Posterior vena cava (tissue), 2 donors: ENCODE data around the gene NXN. TPM values are rescaled to one million over a fixed set of nuclear protein-coding genes. Genes with fewer than 3 reads are reported as not detected.

Source experiments
- microRNA-seq, 2 donors: library from miRNA; unstranded; fragments of <30 nt; microRNA quantifications; one replicate each; pipeline ENCODE4 v1.2.0, GENCODE V29; 2020 to 2021; ENCODE audit warnings: borderline microRNAs expressed in 2 of 2
- total RNA-seq, 2 donors: library from RNA; stranded (reverse); fragmentation: NEBNext Ultra II Directional; extraction: Animal tissue kit (Norgen Biotek cat#: 25700); gene quantifications; one replicate each; pipeline ENCODE4 v1.2.1, GENCODE V29; 2021
- donor health status: DM: yes; HTN: yes; CAD: no.
- donor health status: DM: yes; HTN: yes; CAD: no.

NXN gene
- total RNA-seq, 2 donors from 2014 or later = 34.8 to 46.3 TPM

Small RNAs within 50 kb of the gene (microRNA-seq; reads per million reads assigned to microRNA genes)
- gene MIR3183 = 0 reads per million in 2 donors

Other genes with a start within 250 kb of the NXN start
- 10 to 100 TPM in 1 of 2 donors, 1 to 10 TPM in 1; 9.9 to 10.4 TPM for gene TLCD3A, start 247.2 kb downstream of the NXN start, total RNA-seq
- 10 to 100 TPM; 12.5 to 13.2 TPM for gene GEMIN4, start 227.5 kb downstream of the NXN start, total RNA-seq
- gene GLOD4, start 197.5 kb downstream of the NXN start, total RNA-seq = 10 to 100 TPM; 40.2 to 41.5 TPM
- gene MRM3, start 197.4 kb downstream of the NXN start, total RNA-seq = 1 to 10 TPM; 7.4 to 7.8 TPM
- gene TIMM22, start 17.4 kb upstream of the NXN start, total RNA-seq = 1 to 10 TPM; 8.0 to 8.4 TPM
- 100 to 1,000 TPM in 1 of 2 donors, 10 to 100 TPM in 1; 99.1 to 146 TPM for gene ABR, start 200.2 kb upstream of the NXN start, total RNA-seq